Left lobe of liver (tissue), 2 donors: ENCODE measurements around the gene PPP1R14C. TPM values are rescaled to one million over a fixed set of nuclear protein-coding genes. Genes with fewer than 3 reads are reported as not detected.
"Not testable (repeated sequence)": the region's sequence is repeated elsewhere in the genome, so short reads cannot be mapped to it uniquely, and the experiment has no call there.

ENCODE experiments used
- ATAC-seq: fragments of 200-7000 bp; cut with Tn5 transposase; one replicate; pipeline ENCODE4 v1.9.1; 2020; ENCODE audit warnings: mild to moderate bottlenecking, moderate library complexity
- DNase-seq: peaks from one replicate; pipeline ENCODE4 v3.0.0-alpha.2; 2020; ENCODE audit warnings: low spot score
- total RNA-seq: library from RNA; stranded (reverse); gene quantifications from one replicate; pipeline ENCODE4 v1.2.1, GENCODE V29; 2021
- donor health status: DM: no; HTN: no; CAD: no; lungs with moderate emphysema.
- donor health status: DM: no; HTN: yes; CAD: no.

Gene PPP1R14C
- total RNA-seq, 1 donor from 2014 or later = 0.08 TPM

DNA sequence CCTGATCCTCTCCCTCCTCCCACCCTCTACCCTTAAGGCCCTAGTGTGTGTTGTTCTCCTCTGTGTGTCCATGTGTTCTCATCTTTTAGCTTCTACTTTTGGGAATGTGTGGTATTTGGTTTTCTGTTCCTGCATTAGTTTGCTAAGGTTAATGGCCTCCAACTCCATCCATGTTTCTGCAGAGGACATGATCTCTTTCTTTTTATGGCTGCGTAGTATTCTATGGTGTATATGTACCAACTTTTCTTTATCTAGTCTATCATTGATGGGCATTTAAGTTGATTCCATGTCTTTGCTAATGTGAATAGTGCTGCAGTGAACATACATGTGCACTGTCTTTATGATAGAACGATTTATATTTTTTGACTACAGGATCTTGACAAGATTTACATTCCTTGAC lies 44.6 kb downstream of the PPP1R14C start:
- not testable (repeated sequence) for ATAC-seq, DNase-seq

DNA sequence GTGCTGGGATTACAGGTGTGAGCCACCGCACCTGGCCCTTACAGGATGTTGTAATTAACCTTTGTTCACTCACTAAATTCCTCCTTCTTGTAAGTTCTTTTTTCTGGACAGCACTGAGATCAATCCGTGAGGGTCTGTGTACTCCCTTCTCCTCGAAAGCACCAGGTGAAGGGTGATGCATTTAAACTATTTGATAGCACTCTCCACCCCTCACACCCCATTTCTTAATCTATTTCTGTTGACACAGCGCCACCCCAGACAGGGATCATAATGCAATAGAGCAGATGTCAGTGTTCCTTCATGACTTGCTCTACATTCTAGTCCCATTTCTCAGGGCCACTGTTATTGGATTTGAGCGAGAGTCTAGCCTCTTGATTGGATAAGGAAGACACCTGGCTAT lies 46.3 kb downstream of the PPP1R14C start:
- DNase-seq (no peak), ATAC-seq (no peak)

DNA sequence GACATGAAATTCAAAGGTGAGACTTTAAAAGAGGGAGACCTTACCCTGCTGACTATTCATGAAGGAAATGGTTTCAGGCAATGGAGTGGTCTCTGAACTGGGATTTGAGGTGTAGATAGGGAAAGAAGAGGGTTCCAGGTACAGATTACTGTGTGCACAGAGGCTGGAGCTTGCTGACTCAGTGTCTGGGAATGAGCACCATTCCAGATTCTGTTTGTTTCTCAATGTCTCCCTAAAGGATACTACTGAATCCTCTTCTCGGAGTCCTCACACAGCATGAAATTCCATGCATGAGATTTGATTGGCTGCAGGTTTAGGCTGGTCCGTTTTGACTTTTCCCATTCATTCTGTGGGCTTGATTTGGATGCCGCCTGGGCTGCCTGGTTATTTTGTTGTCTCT lies 49.0 kb downstream of the PPP1R14C start:
- DNase-seq (no peak), ATAC-seq (no peak)

DNA sequence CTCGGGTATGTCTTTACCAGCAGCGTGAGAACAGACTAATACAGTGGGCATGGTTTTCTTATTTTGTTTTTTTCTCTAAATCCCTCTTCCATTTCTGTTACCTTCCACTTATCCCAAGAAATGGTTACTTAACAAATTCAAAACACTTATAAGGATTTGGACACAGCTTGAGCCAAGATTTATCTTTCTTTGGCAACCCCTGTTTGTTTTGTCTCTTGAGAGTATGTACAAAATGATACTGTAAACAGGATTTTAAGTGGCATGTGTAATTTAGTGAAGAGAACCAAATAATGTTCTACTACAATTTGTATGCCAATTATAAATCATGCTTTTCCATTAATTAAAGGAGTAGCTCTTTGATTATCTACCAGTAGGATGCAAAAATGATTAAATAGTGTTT lies 51.4 kb downstream of the PPP1R14C start:
- DNase-seq (no peak), ATAC-seq (no peak)

DNA sequence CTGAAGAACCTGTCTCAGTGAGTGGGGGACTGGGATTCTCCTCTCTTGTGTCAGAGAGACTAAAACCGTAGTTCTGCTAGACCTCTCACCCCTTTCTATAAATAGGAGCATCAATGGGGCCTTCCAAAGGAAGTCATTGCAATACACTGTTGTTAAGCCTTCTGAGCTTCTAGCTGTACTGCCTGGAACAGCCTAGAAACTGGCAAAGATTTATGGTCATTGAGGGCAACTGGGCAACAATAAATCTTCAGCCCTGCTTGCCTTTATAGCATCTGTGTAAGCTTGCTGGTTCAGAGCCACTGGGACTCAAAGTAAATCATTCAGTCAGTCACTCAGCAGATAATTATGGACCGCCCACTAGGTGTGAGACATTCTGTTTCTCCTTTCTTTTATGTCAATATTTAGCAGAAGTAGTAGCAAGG lies 53.2 kb downstream of the PPP1R14C start:
- no peak for ATAC-seq
- DNase-seq = no peak

DNA sequence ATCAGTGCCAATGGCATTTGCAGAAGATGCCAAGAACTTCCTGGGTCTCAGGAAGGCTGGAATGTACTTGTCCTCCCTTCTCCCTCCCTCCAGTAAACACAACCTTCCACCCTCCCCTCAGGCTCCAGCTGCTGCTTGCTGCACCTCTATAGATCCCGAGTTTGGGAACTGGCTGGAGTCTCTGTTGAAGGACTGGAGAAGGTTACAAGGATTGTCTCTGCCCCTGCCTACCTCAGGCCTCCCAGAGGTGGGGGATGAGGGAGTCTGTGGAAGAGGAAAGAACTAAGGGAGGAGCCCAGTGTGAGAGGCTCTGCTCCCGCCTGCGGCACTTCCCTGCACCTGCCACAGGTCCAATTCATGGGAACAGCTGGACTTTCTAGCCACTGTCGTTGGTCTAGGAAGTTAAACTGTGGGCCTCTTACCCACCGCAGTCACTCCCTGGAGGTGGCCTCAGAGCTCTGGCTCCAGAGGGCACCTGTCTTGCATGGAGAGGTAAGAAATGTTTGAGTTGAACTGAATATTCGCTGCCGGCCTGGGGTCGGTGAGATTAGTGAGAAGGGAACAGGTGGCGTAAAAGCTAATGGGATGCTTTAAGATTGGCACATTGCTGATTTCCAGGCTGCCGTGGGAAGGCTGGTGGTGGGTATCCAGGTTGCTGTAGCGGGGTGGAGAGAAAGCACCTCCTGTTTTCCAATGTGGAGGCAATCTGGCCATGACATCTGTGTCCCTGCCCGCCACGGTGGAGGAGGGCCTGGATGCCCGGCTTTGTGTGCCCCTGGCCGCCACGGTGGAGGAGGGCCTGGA lies 54.3 kb downstream of the PPP1R14C start:
- DNase-seq (no peak), ATAC-seq (no peak)

DNA sequence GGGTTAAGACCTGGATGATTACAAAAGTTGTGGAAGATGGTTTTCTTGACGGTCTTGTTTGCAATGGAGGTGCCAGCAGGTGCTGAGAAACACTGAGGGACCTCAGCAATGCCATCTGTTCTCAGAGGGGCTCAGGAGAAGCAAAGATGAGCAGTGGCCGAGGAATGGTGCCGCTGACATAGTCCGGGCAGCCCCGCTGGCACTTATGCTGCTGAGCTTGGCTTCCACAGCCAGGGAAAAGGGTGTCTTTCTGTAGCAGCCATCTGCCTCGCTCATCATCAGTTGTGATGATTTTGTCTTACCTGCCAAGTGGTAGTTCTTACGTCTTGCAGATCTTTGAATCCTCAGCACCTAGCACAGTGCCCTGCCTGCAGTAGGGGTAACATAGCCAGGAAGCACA lies 55.7 kb downstream of the PPP1R14C start:
- DNase-seq = no peak

DNA sequence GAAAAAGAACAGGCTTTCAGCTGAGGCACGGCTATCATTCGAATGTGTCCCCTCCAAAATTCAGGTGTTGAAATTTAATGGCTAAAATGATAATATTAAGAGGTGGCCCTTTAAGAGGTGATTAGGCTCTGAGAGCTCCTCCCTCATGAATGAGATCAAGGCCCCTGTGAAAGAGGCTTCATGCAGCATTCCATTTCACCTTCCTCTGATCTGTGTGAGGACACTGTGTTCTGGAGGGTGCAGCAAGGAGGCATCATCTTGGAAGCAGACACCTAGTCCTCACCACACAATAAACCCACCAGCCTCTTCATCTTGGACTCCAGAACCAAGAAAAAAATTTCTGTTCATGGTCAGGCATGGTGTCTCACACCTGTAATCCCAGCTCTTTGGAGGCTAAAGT lies 56.4 kb downstream of the PPP1R14C start:
- ATAC-seq = no peak
- DNase-seq = no peak

More for the DNA sequence above, 55.7 kb downstream of the PPP1R14C start:
- no peak for ATAC-seq

DNA sequence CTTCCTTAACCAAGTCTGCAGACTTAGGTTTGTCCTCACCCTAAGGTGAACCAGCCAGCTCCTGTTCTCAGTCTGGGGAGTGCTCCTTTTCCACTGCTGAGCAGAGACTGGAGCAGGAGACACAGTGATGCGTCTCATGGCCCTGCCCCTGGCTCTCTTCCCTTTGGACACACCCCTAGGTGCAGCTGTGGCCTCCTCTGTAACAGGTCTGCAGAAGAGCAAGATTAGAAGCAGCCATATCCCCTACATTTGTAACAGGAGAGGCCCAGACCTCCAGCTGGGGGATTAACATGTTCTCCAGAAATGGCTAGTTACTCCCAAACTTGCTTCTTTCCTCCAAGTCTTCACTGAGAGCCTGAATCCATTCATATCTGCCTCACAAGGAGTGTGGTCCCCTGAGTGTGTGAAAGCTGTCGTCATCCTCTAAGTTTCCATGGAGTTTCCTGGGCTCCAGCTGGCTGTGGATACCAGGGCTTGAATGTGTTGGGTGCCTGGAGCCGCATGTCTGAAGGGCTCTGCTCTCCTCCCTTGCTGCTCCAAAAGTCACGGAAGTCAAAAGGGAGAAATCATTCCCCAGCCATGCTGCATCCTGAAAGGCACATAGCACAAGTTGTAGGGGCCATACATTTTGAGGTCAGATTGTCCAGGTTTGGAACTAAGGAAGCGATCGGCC lies 57.7 kb downstream of the PPP1R14C start:
- ATAC-seq = no peak
- DNase-seq = no peak

DNA sequence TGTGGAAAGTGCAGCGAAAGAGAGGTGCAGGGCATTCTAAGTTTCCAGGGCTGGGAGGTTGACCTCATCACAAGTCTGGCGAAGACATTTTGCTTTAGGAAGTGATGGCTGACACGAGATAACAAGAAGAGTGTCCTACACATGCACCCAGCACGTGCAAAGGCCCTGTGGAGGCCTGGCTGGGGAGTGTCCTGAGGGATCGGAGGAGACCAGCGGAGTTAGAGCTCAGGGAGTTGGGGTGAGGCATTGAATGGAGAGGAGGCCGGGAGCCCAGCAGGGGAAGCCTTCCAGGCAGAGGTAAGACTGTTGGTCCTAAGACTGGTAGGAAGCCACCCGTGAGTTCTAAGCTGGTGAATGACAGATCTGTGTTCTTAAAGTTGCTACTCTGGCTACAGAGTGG lies 58.4 kb downstream of the PPP1R14C start:
- no peak for DNase-seq
- no peak for ATAC-seq

DNA sequence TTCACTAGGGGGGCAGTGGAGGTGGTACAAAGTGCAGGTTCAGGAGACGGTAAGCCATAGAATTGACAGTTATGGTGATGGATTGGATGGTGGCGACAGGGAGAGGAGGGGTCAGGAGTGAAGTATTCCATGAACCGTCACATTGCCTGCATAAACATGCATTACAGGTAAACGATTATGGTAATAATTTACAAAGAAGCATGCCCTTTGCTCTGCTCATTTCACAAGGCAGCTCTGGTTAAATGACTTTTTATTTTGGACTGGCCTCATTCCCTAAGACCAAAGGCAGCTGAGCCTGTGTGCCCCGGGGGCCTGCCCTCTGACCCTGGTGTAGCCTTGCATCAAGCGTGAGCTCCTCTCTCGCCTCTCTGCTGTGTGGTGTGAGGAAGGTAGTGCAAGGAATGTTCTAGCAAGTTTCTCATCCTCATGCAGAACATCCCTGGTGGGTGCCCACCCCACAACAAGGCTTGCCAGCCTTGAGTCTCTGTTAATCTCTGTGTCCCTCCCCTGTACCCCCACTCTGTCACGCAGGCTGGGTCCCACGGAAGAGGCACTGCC lies 59.0 kb downstream of the PPP1R14C start:
- DNase-seq (peak; percentile 48), ATAC-seq (peak; percentile 88)

DNA sequence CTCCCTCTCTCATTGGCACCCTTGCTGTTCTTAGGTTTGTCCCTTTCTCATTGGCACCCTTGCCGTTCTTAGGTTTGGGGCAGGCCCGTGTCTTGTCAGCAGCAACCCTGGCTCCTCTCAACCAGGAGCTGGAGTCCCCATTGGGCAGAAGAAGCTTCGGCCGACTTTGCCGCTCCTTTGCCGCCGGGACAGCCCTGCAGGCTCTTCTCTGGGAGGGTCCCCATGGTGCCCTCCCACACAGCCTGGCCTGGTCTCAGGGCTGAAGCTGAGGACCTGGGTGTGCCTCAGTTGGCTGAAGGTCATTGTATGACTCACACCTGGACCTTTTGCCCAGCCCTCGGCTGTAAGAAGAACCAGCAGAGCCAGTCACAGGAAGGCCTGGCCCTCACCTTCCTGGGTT lies 59.6 kb downstream of the PPP1R14C start:
- DNase-seq = no peak
- ATAC-seq = peak; percentile 20

DNA sequence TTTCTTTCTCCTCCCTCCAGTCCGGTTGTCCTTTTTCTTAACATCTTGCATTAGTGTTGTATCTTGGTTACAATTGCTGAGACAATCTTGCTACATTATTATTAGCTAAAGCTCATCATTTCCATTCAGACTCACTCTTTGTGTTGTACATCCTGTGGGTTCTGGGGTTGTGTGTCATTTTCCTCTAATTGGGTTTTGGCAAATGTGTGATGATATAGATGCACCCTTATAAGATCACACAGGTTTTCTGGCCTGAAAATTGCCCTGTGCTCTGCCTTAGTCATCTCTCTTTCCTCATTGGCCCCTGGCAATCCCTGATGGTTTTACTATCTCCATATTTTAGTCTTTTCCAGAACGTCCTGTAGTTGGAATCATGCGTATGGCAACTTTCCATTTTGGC lies 60.1 kb downstream of the PPP1R14C start:
- no peak for ATAC-seq
- no peak for DNase-seq

DNA sequence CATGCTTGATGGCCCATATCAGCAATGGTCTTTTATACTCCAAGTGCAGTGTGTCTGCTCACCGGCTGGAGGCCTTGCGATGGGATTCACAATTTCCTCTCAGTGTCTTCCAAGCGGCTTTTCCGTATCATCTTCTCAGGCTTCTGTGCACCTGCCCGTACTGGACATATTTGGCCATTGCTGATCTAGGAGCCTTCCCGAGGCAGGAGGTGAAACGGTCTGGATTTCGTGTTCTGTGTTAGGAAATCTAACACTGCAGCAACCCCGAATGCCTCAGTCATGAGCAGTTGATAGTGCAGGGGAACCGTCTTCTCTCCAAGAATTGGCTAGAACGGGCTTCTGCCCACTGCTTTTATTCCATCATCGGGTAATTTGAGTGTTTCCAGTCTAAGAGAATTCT lies 60.5 kb downstream of the PPP1R14C start:
- ATAC-seq = no peak
- no peak for DNase-seq

DNA sequence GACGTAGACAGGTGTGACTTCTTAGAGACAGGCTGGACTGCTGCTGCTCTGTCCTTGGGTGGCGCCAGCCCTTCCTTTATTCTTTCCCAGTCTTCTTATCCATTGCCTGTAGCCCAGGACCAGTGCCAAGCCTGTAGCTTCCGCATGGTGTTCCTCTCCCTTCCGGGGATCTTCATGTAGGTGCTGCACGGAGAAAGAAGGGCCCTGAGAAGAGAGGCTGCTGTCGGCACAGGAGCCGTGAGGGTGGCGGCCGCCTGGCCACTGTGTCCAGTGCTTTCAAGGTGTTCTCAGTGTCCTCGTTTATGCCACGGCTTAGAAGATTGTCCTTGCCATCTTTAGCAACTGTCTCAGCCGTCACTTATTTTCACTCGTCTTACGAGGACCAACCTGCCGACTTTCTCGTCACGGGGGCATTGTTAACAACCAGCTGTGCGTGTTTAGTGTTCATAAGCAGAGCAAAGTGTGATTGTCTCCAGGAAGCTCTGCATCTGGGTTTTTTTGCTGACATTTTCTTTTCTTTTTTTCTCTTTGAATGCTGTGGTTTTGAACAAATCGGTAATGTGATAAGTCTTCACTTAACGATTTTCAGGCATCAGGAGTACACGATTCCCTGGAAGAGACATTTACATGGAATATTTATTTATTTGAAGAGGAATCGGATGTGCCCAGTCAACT lies 61.2 kb downstream of the PPP1R14C start:
- DNase-seq (no peak), ATAC-seq (no peak)

DNA sequence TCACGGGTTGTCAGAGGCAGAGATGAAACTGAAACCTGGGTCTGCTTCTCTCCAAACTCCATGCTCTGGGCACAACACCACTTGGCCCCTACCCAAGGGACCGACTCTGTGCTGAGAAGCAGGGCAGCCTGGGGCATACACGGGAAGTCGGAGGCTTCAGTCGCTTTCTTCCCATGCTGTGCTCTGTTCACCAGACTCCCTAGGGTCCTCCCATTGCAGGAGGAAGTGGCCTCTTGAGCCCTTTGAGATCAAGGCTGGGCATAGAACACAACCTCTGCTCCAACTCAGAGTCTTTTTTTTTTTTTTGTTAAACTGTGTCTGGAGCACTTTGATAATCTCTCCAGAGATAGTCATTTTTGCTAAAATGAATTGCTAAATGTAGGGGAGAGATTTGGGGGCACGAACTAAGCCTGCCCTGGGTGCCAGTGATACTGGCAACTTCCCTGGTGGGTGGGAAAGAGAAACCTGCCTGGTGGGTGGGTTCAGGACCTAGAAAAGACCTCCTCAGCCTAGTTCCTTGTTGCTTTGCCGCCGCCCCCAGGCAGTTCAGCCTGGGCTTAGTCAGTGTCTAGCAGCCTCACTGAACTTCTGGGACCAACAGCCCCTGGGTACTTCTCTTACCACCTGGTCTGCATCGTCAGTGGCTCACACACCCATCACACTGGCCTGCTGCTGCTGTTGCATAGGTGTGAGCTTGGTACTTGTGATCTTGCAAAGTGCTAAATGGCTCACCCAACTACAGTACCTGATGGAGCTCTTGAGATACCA lies 62.0 kb downstream of the PPP1R14C start:
- DNase-seq (no peak), ATAC-seq (no peak)

DNA sequence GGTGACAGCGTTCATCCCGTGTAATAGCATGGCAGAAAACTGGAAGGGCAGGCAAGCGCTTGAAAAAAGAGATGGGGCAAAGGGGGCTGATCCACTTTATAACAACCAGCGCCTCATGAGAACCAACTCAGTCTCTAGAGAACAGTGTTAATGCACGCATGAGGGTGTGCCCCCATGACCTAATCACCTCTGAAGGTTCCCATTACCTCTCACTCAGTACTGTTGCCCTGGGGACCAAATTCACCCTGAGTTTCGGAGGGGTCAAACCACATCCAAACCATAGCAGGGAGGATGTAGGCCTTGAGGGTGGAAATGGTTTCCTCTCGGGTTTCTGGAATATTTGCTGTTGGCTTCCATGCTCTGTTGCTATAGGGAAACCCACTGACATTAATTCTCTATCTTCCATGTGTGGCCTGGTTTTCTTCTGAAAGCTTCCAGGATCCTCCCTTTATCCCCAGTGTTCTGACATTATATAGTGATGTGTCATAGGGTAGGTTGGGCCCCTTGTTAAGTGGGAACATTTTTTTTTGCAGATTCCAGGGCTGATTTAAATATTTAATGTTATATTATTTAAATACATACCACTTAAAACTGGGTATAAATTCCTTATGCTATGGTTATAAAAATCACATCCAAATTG lies 65.2 kb downstream of the PPP1R14C start:
- ATAC-seq = no peak
- DNase-seq = no peak

DNA sequence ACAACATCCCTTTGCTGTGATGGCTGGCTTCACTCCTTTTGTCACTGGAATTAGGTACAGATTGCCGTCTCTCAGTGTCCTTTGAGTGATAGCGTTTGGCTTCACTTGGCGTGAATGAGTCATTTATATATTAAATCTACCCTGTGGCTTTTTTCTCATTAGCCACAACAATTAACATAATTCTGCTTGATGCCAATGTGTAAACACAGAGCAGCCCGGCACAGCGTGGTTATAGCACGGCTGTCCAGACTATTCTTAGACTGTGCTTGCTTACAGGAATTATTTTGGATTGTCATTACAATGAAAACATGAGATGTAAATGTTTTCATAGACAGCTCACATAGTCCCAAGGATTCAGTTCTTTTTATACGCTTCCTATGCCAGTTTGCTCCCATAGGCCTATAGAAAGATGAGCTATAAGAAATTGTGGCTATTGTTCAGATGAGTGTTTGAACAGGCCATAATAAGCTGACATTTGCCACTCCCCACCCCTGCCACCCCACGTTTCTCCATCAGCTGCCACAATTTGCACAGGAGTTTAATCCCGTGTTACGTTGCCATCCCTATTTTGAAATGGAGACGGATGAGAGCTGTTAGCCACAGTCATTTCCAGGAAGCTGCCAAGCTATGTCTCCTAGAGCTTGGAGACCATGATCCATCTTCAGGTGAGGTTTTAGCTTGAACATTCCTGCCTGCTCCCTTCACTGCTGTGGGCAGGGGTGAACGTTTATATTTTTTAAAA lies 65.9 kb downstream of the PPP1R14C start:
- DNase-seq (no peak), ATAC-seq (no peak)

DNA sequence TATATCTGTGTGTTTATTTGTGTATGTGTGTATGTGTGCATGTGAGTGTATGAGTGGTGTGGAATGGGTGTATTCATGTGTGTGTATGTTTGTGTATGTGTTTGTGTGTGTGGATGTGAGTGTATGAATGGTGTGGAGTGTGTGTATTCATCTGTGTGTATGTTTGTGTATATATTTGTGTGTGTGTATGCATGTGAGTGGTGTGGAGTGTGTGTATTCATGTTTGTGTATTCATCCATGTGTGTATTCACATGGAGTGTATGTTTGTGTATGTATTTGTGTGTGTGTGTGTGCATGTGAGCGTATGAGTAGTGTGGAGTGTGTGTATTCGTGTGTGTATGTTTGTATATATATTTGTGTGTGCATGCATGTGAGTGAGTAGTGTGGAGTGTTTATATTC lies 66.6 kb downstream of the PPP1R14C start:
- no peak for DNase-seq
- ATAC-seq = no peak
